ENCODE measurements around the gene GNAI3.

GNAI3 gene

DNA sequence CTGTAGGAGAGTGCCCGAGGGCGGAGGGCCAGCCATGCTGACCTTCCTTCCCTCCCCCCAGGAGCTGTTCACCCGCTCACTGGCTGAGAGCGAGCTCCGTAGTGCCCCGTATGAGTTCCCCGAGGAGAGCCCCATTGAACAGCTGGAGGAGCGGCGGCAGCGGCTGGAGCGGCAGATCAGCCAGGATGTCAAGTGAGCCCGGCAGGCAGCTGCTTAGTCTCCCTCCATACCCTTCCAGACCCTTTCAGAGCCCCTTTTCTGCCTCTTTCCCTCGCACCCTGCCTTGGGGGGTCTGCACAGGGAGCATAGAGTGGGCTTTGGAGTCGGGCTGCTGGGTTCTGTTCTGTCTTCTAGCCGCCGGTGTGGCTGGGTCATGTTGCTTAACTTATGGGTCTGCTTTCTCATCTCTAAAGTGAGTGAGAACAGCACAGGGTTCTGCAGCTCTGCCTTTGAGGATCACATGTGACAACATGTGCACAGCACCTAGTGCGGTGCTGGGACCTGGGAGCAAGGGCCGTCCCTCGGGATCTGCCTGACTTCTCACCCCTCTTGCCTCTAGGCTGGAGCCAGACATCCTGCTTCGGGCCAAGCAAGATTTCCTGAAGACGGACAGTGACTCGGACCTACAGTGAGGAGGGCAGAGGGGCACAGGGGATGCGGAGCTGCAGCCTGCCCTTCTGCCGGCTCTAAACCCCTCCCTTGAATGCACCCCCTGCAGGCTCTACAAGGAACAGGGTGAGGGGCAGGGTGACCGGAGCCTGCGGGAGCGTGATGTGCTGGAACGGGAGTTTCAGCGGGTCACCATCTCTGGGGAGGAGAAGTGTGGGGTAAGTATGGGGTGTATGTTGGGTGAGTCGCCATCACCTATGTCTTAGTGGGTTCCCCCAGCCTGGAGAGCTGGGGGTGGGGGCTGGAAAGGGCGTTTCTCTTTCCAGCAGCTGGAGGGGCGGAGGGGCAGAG lies 77.5 kb downstream of the GNAI3 start:
- DNase-seq = peak; percentile 44

DNA sequence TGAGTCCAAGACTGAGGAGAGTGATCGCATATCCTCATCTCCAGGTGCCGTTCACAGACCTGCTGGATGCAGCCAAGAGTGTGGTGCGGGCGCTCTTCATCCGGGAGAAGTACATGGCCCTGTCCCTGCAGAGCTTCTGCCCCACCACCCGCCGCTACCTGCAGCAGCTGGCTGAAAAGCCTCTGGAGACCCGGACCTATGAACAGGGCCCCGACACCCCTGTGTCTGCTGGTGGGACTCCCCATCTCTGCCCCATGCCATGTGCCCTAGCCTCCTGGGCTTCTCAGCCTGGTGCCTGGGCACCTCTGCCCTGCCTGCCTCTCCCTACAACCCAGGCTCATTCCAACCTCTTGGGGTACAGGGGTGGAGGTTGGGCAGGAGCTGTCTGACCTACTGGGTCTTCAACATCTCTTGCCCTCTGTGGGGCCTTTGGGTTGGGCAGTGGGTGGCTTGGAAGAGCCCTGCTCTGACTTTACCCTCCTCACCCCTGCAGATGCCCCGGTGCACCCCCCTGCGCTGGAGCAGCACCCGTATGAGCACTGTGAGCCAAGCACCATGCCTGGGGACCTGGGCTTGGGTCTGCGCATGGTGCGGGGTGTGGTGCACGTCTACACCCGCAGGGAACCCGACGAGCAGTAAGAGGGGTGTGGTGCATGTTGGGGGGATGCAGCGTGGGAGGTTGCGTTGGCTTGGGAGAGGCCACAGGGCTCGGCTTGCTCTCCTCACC lies 78.4 kb downstream of the GNAI3 start:
- no peak for DNase-seq

DNA sequence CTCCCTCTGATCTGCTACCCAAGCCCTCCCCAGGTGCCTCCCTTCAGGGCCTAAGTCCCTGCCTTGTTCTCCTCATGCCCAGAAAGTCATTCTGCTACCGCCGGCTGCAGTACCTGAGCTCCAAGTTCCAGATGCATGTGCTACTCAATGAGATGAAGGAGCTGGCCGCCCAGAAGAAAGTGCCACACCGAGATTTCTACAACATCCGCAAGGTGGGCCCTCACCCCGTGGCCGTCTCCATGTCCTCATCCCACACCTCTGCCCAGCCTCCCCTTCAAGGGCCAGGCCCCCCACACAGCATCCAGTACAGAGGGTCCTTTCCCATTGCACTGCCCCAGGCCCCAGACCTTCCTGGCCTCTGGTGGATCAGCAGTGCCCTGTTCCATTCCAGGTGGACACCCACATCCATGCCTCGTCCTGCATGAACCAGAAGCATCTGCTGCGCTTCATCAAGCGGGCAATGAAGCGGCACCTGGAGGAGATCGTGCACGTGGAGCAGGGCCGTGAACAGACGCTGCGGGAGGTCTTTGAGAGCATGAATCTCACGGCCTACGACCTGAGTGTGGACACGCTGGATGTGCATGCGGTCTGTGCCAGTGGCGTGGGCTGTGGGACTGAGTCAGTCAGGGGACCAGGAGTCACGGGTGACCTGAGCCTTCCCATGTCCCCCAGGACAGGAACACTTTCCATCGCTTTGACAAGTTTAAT lies 79.4 kb downstream of the GNAI3 start:
- no peak for DNase-seq

DNA sequence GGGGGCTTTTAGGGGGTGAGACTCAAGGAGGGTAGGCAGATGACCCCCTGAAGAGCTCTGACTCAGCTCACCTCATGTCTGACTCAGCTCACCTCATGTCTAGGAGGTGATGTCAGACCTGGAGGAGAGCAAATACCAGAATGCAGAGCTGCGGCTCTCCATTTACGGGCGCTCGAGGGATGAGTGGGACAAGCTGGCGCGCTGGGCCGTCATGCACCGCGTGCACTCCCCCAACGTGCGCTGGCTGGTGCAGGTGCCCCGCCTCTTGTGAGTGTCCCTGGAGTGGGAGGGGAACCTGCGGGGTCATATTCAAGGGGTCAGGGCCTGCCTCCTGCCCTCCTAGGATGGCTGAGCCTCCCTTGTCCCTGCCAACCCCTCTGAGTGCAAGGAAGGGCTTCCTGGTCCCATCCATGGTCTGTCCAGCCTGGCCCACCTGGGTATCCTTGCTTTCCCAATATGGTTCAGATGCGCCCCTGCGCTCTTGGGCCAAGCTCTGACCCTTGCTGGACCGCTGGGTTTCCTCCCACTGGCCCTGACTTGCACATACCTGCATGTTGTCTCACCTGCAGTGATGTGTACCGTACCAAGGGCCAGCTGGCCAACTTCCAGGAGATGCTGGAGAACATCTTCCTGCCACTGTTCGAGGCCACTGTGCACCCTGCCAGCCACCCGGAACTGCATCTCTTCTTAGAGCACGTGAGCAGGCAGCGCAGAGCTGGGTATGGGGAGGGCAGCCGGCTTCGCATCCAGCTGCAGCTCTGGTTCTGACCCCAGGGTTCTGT lies 80.3 kb downstream of the GNAI3 start:
- DNase-seq = no peak

DNA sequence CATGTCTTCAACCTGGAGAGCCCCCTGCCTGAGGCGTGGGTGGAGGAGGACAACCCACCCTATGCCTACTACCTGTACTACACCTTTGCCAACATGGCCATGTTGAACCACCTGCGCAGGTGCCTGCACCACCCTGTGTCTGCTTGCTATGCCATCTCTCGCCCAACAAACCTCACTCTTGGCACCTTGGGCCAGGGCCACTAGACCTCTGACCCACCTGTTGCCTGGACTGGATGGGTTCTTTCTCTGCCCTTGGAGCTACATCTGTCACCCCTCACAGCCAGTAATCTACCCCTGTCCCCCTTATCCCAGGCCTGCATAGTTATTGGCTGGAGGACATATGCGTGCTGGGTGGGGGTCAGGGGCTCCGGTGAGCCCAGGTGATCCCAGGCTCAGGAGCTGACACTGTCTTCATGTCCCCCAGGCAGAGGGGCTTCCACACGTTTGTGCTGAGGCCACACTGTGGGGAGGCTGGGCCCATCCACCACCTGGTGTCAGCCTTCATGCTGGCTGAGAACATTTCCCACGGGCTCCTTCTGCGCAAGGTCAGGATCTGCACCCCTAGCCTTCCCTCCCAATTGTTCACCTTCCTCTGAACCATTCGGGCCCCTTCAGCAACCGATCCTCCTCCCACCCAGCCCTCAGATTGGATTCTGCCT lies 81.1 kb downstream of the GNAI3 start:
- no peak for DNase-seq

DNA sequence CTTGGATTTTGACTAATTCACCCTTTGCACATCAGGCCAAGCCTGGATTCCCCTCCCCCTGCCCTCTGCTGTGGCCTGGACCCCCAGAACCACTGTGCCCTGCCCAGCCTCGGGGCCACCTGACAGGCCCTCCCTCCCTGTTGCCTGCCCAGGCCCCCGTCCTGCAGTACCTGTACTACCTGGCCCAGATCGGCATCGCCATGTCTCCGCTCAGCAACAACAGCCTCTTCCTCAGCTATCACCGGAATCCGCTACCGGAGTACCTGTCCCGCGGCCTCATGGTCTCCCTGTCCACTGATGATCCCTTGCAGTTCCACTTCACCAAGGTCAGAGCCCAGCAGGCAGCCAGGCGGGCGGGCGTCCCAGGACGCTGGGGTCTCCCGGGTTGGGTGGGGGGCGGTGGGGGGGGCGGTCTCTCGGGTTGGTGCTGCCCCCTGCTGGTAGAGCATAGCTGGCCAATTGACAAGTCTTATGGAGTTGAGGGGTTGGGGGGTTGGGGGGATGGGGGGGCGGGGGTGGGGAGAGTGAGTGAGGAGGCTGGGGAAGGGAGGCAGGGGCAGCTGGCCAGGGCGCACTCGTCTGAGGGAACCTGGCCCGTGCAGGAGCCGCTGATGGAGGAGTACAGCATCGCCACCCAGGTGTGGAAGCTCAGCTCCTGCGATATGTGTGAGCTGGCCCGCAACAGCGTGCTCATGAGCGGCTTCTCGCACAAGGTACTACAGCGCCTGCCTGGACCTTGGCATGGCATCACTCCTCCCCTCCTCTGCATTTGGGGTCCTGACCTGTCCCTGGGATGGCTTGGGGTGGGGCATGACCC lies 81.9 kb downstream of the GNAI3 start:
- DNase-seq = no peak

DNA sequence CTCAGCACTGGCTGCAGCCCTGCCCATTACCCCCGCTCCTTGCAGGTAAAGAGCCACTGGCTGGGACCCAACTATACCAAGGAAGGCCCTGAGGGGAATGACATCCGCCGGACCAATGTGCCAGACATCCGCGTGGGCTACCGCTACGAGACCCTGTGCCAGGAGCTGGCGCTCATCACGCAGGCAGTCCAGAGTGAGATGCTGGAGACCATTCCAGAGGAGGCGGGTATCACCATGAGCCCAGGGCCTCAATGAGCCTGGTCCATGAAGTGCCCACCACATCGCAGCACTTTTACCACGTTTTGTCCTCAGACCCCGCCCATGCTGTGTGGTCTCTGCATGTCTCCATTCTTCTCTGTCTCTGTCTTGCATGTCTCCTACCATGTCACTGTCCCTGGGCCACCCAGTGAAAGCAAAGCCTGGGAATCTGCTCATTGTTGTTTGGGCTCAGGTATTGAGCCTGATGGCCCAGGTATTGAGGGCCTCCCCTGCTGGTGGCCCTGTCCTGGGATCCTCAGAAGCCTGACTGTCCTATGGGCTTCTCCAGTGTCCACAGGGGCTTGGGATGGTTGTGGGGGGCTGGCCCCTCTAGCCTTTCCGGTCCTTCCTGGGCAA lies 82.6 kb downstream of the GNAI3 start:
- no peak for DNase-seq

DNA sequence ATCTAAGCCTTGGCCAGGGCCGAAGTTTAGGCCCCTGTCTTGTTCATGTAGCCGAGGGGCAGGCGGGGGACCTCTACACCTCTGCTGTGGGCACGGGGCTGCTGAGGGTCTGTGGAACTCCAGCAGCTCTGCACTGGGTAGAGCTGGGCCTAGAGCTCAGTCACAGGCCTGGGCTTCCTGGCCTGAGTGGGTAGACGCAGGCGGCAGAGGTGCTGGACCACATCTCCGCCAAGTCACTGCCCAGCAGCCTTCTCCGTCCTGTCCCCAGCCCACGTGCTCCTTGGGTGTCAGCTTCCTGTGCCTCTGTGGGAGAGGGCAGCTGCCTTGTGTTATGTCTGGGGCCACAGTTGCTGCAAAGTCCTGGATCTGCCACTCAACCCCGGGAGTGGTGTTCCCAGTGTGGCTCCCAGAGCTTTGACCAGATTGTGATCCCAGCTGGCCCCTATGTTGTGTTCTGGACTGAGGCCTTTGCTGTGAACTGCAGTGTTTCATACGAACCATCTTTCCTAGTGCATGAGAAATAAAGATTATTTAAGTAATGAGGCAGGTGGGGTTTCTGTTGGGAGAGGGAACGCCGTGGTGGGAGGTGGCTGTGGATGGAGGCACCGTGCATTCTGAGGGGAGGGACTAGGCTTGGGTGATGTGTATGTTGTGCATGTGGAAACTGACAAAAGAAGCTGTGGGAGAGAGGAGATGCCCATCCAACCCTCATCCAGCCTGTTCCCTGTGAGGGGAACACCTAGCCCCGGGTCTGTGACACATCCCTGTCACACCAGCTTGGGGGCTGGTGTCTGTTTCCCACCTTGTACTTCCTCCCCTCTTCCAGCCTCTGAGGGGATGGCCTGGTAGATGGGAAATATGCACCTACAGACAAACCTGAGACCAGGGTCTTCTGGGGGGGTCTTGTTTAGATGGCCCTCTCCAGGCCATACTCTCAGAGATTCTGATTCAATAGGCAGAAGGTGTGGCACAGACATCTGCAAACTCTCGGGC lies 83.4 kb downstream of the GNAI3 start:
- no peak for DNase-seq

DNA sequence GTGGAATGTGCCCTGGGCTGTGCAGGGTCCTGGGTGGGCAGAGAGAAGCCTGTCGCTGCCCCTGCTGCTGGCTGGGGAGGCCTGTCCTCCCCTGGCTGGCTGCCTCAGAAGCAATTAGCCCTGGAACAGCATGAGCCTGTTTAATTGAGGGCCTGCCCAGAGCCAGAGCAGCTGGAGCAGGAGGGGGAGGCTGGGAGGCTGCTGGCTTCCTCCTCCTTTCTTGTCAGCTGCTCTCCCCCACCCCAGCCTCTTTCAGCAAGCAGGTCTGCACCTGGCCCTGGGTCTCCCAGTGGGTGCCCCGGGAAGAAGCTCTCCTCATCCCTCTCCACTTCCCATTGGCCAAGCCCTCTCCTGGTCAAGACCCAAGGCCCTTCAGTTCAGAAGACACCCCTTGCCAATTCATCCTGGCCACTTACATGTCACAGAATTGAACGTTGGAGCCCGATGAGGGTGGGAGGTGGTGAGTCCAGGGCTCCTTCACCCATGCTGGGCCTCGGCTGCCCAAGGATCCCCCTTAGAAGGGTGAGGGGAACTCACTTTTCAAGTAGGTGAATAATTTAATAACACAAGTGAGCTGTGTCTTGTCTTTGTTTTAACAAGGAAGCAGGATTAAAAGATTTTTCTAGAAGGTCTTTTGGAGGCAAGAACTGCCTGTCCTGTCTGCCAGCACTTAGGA lies 84.4 kb downstream of the GNAI3 start:
- peak; percentile 79 for DNase-seq

DNA sequence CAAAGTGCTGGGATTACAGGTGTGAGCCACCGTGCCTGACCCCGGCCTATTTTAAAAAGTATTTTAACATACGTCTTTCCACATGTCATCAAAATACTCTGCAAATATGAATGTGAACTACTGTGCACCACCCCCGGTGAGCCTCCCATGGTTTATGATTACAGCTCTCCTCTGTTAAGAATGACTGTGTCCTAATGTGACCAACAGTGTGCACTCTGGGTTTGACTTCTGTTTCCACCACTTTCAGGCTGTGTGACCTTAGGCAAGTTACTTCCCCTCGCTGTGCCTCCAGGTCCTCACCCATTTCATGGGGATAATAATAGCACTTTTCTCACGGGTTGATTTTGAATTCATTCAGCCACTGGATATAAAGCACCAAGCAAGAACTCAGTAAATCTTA lies 85.9 kb downstream of the GNAI3 start:
- no peak for DNase-seq

DNA sequence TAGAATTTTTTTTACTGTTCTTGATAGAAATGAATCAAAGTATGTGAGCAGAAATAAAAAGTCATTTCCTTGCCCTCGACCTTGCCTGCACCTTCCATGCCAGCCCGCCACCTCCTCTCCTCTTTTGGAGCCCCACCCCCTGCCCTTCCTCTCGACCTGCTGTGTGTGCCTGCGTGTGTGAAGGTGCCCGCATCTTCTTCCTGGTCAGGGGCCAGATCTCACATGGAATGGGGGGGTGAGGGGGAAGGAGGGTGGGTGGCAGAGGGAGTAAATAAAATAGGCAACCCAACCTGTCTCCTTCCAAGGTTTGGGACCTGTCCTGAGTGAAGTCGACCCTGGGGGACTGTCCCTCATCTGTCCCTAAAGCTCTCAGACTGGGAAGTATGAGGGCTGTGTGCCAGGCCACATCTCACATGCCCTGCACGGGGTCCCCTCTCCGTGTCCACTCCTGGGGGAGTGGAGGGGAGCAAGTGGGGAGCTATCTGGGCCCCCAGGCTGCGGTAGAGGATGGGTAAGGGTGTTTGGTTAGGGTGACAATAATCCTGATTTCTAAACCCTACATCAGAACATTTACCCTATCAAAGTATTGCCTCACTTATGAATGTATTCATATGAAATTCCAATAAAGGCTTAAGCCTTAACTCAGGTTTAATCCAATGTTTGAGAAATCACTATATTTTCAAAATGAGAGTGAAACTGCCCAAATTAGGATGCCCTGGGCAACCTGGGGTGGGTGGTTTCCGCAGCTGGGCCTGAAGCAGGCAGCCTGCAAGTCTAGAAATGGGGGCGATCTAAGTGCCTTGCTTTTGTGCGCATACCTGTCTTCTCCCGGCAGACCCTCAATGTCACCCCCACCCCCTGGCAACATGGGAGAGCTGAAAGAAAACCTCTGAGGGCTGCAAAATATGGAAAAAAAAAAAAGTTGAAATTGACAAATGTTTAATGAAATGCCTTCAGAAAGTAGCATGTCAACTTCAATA lies 86.6 kb downstream of the GNAI3 start:
- no peak for DNase-seq

DNA sequence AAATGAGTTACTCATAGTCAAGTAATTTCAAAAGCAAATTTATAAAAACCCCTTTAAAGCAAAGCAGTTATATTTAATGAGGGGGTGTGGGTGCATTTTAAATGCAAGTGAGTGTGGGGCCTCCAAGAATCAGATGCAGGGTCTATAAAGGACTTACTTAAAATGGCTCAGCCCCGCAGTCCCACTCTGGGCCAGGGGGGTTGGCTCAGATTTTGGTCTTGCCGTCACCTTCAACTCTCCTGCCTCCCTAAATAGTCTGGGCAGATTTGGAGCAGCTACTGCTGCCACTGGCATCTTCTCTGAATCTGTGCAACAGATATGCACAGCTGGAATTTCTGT lies 87.4 kb downstream of the GNAI3 start:
- DNase-seq = no peak

DNA sequence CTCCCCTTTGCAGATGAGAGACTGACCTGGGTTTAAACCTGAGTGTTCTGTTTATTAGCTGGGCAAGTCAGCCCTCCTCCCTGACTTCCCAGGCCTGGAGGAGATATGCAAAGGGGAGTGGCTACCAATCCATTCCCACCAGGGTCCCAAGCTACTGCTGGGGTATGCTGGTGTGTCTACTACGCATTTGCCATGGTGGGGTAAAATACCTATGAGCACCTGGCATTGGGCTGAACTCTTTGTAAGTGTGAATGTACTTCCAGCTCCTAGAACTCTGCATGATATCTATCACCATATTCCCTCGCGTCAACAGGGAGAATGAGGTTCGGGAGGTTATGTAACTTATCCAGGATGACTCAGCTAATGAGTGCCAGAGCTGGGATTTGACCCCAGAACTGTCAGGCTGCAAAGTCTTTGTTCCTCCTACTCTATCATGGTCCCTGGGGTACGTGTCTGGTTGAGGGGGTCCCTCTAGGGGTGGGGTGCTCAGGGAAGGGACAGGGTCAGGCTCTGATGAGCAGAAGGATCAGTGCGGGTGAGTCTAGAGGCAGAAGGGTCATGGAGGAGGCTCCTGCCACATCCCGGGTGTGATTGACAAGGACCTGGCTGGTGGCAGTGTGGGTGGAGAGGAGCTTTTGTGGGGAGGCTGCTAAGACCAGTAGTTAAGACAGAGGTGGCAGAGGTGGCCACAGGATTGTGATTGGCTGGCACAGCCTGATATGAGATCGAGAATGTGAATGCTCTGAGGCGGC lies 88.0 kb downstream of the GNAI3 start:
- DNase-seq = no peak

DNA sequence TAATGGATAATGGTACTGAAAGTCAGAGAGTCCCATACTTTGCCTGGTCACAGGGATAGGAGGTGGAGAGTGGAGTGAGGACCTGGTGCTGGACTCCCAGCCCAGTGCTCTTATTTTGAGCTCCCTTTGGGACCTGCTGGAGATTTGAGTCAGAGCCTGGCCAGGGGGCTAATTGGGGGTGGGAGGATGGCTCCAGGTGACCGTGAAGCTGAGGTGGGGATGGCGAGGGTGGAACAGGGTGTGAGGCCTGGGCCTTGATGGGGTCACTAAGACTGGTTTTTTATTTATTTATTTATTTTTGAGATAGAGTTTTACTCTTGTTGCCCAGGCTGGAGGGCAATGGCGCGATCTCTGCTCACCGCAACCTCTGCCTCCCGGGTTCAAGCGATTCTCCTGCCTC lies 89.0 kb downstream of the GNAI3 start:
- DNase-seq = no peak

DNA sequence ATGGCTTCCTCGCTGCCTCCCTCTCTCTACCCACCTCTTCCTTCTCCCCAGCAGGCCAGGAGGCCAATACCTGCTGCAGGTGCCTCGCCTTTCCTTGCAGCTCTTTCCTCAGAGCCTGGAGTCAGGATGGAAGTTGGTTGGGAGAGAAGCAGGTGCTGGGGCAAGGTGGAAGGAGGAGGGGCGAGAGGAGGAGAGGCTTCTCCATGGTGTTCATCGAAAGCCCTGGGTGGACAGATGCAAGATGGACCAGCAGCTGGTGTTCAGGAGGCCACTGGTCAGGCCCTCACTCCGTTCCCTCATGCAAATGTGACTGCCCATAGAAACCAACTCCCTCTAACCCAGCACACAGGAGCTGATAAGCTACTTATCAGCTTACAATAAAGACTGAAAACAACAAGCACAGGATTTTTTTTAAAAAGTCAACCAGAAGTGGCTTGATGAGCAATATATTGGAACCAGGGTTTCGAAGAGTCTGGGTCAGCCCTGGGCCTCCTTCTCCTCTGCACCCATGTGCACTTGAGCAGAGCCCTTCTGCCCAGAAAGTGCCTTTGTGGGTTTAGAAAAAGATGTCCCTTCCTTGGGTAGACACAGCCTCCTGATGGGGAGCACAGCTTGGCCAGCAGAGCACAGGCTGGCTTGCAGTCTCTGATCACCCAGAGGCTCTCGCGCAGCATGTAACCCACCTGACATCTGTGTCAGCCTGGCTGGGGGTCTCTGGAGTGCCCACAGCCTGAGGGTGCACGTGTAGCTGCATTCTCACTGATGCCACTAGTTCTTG lies 90.8 kb downstream of the GNAI3 start:
- no peak for DNase-seq

DNA sequence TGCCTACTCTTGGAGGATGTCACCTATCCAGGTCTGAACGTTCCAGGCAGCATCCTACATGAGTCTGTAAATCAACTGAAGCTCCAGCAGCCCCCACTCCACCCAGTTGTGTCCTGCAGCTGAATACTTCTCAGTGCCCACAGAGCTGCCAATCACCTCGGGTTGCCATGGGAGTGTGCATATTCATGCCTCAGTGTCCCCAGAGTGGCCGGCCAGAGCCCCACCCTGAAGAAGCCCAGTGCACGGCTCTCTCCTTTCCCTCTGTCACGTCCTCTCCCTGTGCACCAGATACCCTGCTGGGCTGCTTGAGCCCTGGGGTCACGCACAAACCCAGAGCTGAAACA lies 91.4 kb downstream of the GNAI3 start:
- no peak for DNase-seq

Data from DMS79 treated with DMSO at 0.1 percent for 48 hours (cell line).